GM10248 (cell line): ENCODE results near the gene PKHD1.

Source experiments
- CTCF ChIA-PET: fragments of 300-600 bp; sonication (Branson Sonifier 250); formaldehyde crosslinking; extraction: SDS; loops from one replicate; lab custom pipeline; 2021; ENCODE audit warnings: antibody characterized with exemption; lab: Yijun Ruan, JAX
- POLR2A ChIA-PET: fragments of 350-650 bp; sonication (Branson Sonifier 250); formaldehyde crosslinking; extraction: SDS; loops from one replicate; lab custom pipeline; 2020; ENCODE audit warnings: antibody characterized with exemption; lab: Yijun Ruan, JAX
- DNase-seq: peaks from one replicate; pipeline ENCODE4 v3.0.0; 2012; ENCODE audit errors: extremely low spot score
- TF ChIP-seq, protein P1 (sequence below): IDR thresholded peaks from 2 replicates; pipeline ENCODE4 v1.5.1; 2012; ENCODE audit warnings: mild to moderate bottlenecking, low read depth; ENCODE audit errors: extremely low read depth, missing control alignments, control extremely low read depth

The PKHD1 gene

DNA sequence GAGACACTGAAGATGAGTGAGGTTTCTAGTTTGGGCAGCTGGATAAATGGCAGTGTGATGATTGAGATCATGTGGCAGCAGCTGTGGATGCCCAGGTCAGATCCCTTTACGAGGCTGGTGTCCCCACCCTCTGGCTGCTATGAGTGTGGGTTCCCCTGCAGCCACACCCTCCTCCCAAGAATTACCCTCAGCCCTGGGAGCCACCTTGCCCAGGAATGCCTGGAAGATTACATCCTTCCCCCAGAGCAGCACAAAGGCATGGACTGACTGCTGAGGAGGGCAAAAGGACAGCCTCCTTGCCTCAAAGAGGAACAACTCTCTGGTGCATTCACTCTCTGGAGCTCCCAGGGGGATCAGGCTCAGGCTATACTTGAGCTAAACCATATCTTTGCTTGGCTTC, 15.0 kb upstream of the PKHD1 start:
- DNase-seq = no peak
- POLR2A ChIA-PET = no interaction called here
- TF ChIP-seq, protein P1, sequence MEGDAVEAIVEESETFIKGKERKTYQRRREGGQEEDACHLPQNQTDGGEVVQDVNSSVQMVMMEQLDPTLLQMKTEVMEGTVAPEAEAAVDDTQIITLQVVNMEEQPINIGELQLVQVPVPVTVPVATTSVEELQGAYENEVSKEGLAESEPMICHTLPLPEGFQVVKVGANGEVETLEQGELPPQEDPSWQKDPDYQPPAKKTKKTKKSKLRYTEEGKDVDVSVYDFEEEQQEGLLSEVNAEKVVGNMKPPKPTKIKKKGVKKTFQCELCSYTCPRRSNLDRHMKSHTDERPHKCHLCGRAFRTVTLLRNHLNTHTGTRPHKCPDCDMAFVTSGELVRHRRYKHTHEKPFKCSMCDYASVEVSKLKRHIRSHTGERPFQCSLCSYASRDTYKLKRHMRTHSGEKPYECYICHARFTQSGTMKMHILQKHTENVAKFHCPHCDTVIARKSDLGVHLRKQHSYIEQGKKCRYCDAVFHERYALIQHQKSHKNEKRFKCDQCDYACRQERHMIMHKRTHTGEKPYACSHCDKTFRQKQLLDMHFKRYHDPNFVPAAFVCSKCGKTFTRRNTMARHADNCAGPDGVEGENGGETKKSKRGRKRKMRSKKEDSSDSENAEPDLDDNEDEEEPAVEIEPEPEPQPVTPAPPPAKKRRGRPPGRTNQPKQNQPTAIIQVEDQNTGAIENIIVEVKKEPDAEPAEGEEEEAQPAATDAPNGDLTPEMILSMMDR = no peak
- CTCF ChIA-PET = no interaction called here

DNA sequence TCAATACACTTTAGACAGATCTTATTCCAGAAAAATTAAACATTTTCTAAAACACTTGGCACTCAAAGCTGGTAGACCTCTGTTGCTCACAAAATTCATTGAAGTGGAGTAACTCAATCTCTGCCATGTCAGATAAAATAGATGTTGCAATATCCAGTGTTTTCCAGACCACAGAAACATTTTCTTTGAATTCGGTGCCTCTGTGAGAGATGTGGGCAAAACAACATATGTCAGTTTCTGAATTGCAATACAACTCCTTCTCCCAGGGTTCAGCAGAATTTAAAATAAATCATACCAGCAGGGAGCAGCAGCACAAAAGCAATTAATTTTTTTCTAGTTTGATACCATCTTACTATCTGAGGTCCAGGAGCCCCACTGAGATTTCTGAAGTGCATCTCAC, 11.3 kb upstream of the PKHD1 start:
- CTCF ChIA-PET = interaction anchor here (0.9 to 1.1 kb wide), 3 partner anchors 29 to 113 kb away, joined by 3 to 5 read pairs (median 3); no protein-coding TSS in a partner anchor
- DNase-seq = no peak
- POLR2A ChIA-PET = no interaction called here

DNA sequence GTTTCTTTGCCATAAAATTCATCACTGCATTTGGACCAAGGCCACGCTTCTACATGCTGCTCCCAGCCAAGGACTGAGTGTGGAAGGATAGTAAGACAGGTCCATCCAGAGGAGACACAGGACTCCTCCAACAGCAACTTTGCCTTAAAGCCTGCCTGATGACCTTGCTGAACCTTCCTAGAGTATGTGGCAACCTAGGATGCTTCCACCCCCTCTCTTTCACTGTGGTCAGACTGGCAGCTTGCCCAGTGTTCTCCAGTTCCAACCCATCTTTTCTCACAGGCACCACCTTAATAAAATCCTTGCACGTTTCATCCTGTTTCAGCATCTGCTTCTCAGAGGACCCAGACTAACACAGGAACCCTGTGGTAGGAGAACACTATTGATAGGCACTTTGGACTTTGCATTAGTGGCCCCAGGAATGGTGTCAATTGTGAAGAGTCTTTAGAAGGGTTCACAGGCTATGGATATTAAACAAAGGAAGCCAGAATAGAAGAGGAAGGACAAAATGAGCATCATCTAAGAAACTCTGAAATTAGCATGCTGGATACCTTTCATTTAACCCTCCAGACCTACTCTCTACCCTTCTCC, 2.4 kb upstream of the PKHD1 start:
- TF ChIP-seq, protein P1 = no peak
- ChIA-PET CTCF (interaction anchor here (0.8 kb wide), 1 partner anchor 10 kb away, joined by 3 read pairs; no protein-coding TSS in a partner anchor), POLR2A (no interaction called here)
- no peak for DNase-seq

More for the DNA sequence above, 11.3 kb upstream of the PKHD1 start:
- TF ChIP-seq, protein P1 = no peak

DNA sequence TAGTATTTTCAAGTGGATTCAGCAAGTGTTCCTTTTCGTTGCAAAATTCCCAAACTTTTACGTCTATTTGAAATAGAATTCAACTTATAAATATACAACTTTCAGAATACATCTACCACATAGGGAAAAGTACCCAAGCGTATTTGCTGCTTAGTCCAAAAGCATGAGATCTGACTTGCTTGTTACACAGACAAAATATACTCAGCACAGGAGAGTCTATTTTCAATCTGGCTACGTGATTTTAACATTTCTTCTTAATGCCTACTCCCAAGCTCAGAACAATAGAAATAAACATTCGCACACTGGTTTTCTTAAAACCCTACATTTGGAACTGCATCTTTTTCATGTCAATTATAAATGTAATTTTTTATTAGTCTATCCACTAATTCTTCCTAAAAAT, 672 bp downstream of the PKHD1 start:
- TF ChIP-seq, protein P1 = no peak
- ChIA-PET POLR2A (no interaction called here), CTCF (interaction anchor here (1.2 to 1.9 kb wide), 2 partner anchors 10 to 178 kb away, joined by 3 to 5 read pairs; no protein-coding TSS in a partner anchor)
- no peak for DNase-seq

DNA sequence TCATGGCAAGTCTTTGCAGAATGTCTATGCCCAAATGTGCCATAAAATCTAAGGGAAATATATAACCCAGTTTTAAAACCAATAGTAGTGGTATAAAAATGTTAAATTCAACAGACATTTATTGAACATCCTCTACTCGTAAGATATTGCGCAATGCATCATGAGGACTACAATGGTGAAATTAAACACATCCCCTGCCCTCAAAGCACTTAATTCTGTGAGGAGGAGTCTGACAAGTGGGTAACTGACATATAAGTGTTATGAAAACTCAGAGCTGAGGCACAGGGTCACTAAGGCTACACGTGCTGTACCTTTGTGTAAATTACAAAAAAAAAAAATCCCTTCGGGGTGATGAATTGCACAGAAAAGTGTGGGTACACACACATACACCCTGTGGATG, 6.2 kb downstream of the PKHD1 start:
- POLR2A ChIA-PET = no interaction called here
- DNase-seq = no peak
- CTCF ChIA-PET = no interaction called here
- TF ChIP-seq, protein P1 = no peak

DNA sequence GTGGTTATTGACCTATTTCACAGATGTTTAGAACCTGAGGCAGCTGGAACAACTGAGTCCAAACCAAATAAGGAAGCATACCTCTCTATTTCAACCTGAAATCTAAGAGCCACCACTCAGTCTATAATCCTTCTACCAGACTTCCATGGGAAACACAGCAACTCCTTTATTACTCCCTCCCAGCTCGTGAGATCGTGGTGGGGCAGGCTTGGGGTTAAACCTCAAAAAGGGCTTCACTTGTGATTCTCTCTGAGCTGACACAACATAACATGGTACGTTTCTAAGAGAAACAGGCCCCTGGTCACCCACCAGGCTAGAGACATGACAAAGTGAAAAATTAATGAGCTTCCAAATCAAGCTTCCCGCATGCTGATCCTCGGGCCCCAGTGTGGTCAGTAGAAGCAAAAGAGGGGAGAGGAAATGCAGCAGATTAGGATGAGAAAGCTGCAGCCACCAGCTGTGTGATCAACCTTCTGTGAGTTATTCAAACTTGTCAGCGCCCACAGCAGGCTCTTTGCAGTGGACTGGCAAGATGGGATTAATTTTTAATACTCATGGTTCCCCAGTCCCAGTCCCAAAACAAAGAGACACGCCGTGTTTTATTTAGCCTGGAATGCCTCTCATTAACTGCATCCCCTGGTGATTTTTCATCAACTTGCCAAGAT, 9.3 kb downstream of the PKHD1 start:
- CTCF ChIA-PET = interaction anchor here (1.6 to 2.8 kb wide), 2 partner anchors 9 to 28 kb away, joined by 5 to 9 read pairs; no protein-coding TSS in a partner anchor
- POLR2A ChIA-PET = no interaction called here
- TF ChIP-seq, protein P1 = no peak
- no peak for DNase-seq
